Lower leg skin (tissue), 3 donors: ENCODE measurements around the gene CALU.

Source experiments
- CTCF ChIP-seq, 3 donors: fragments of 450-650 bp; IDR thresholded peaks; one replicate each; pipeline ENCODE4 v1.5.1; 2016; ENCODE audit warnings: antibody characterized with exemption in 3 of 3, mild to moderate bottlenecking in 3 of 3, moderate library complexity in 2 of 3
- POLR2A ChIP-seq, 2 donors: fragments of 450-650 bp; IDR thresholded peaks; one replicate each; pipeline ENCODE4 v1.6.1; 2016 to 2017; ENCODE audit warnings: antibody characterized with exemption in 2 of 2, mild to moderate bottlenecking in 1 of 2, moderate library complexity in 1 of 2

GRCh38 chr7:128742206-128742605, 3.0 kb downstream of the CALU start:
- TF ChIP-seq CTCF (IDR thresholded peaks at IDR 0.05) (no peak), POLR2A (IDR thresholded peaks at IDR 0.05) (no peak)
